Stomach (tissue), 9 donors: ENCODE data around the gene SULT2B1. TPM values are rescaled to one million over a fixed set of nuclear protein-coding genes. Genes with fewer than 3 reads are reported as not detected.

Experiments
- DNase-seq, 2 donors: peaks; one replicate each; pipeline versions ENCODE4 v3.0.0 to v3.0.0-alpha.2; 2013 to 2019
- H3K27ac ChIP-seq, 5 donors: fragments of 200-600 bp in 4 of 5; sonication (generic) in 4 of 5; one replicate each; pipeline ENCODE4 v1.5.1; 2013 to 2019; ENCODE audit warnings: mild to moderate bottlenecking in 1 of 5, moderate library complexity in 1 of 5
- H3K27me3 ChIP-seq, 3 donors: fragments of 200-600 bp; sonication (generic); one replicate each; pipeline ENCODE4 v1.5.1; 2017 to 2019; ENCODE audit warnings: mixed run types in 1 of 3
- H3K36me3 ChIP-seq, 4 donors: fragments of 200-600 bp; sonication (generic); 1 replicate in 3 of 4; 2 replicates in 1 of 4; pipeline ENCODE4 v1.5.1; 2016 to 2019
- H3K4me1 ChIP-seq, 4 donors: fragments of 200-600 bp; sonication (generic); one replicate each; pipeline ENCODE4 v1.5.1; 2016 to 2019
- H3K4me3 ChIP-seq, 4 donors: fragments of 200-600 bp; sonication (generic) in 3 of 4; one replicate each; pipeline ENCODE4 v1.5.1; 2016 to 2019; ENCODE audit warnings: mild to moderate bottlenecking in 1 of 4
- H3K9me3 ChIP-seq, 4 donors: fragments of 200-600 bp; sonication (generic); one replicate each; pipeline ENCODE4 v1.5.1; 2016 to 2019
- EP300 ChIP-seq: sonication (generic); formaldehyde crosslinking; IDR thresholded peaks from one replicate; pipeline ENCODE4 v1.6.1; 2017; ENCODE audit warnings: antibody characterized with exemption
- POLR2A ChIP-seq, 4 donors: fragments of 450-650 bp; IDR thresholded peaks; one replicate each; pipeline ENCODE4 v1.6.1; 2016; ENCODE audit warnings: antibody characterized with exemption in 4 of 4, control low read depth in 2 of 4, mild to moderate bottlenecking in 1 of 4, moderate library complexity in 1 of 4
- POLR2AphosphoS5 ChIP-seq, 3 donors: sonication (generic); formaldehyde crosslinking; IDR thresholded peaks; one replicate each; pipeline ENCODE4 v1.6.1; 2016; ENCODE audit warnings: antibody characterized with exemption in 3 of 3
- WGBS, 5 donors: extraction: QIAGEN DNeasy Blood & Tissue Kit in 3 of 5; methylation state at CpG; one replicate each; pipeline versions ENCODE4 v1.1.5 to v1.1.7; 2013 to 2018; 5-methylcytosine and 5-hydroxymethylcytosine counted together
- intact Hi-C: fragments of 100-400 bp; cut with DNase I; formaldehyde crosslinking; loops from one replicate; pipeline ENCODE4 v1.15.1; 2023; ENCODE audit warnings: low total_unique reads
- polyA plus RNA-seq, 3 donors: library from polyadenylated mRNA; stranded (reverse); fragments of 200-250 nt; gene quantifications; one replicate each; pipeline ENCODE4 v1.2.3, GENCODE V29; 2013
- total RNA-seq, 5 donors: library from RNA; depleted of rRNA; stranded (reverse); fragments of >200 nt; gene quantifications; one replicate each; pipeline versions ENCODE4 v1.1.0 to v1.2.3, GENCODE V29; 2014 to 2016
- TF ChIP-seq, protein P1 (sequence below), 7 experiments: fragments of 450-650 bp in 4 of 7; fragments of 200-600 bp in 3 of 7; sonication (generic) in 3 of 7; IDR thresholded peaks; one replicate each; pipeline ENCODE4 v1.5.1; 2016 to 2019; ENCODE audit warnings: antibody characterized with exemption in 7 of 7, control low read depth in 2 of 7, mild to moderate bottlenecking in 1 of 7
- donor health status: healthy with polysubstance abuse.
- donor health status: Bipolar disorder and iron deficiency.
- donor health status: healthy.

The SULT2B1 gene
- total and polyA plus RNA-seq, 8 donors, result 2.0 to 46.8 (median 3.1) TPM; not detected in 3

- H3K9me3 ChIP-seq, result no peaks in the 10 kb centered on the region
- no peak for DNase-seq
- peaks cover 36 to 84% (median 67%) of the 10 kb centered on the region in 4 donors for H3K4me1 ChIP-seq
- no peaks in the 10 kb centered on the region for H3K27me3 ChIP-seq
- H3K4me3 ChIP-seq, result peak overlapping the region in 1 of 4 donors; percentile 49
- peaks cover 0 to 32% (median 17%) of the 10 kb centered on the region in 4 donors for H3K36me3 ChIP-seq
- 74 to 81% (median 77%) methylated on average over 15 to 30 of the region's 30 CpGs for WGBS, 5 donors
- H3K27ac ChIP-seq, result peak overlapping the region; percentile 0 to 93 (median 87)
- intact Hi-C loops, result no loop called here
- no peak for TF ChIP-seq POLR2AphosphoS5 (IDR thresholded peaks at IDR 0.05)
- TF ChIP-seq EP300, result no peak
- no peak for TF ChIP-seq POLR2A (IDR thresholded peaks at IDR 0.05)
- TF ChIP-seq, protein P1, sequence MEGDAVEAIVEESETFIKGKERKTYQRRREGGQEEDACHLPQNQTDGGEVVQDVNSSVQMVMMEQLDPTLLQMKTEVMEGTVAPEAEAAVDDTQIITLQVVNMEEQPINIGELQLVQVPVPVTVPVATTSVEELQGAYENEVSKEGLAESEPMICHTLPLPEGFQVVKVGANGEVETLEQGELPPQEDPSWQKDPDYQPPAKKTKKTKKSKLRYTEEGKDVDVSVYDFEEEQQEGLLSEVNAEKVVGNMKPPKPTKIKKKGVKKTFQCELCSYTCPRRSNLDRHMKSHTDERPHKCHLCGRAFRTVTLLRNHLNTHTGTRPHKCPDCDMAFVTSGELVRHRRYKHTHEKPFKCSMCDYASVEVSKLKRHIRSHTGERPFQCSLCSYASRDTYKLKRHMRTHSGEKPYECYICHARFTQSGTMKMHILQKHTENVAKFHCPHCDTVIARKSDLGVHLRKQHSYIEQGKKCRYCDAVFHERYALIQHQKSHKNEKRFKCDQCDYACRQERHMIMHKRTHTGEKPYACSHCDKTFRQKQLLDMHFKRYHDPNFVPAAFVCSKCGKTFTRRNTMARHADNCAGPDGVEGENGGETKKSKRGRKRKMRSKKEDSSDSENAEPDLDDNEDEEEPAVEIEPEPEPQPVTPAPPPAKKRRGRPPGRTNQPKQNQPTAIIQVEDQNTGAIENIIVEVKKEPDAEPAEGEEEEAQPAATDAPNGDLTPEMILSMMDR (IDR thresholded peaks at IDR 0.05), result no peak
Measured at GRCh38 chr19:48625891-48626327, 73.9 kb downstream of the SULT2B1 start.

DNA sequence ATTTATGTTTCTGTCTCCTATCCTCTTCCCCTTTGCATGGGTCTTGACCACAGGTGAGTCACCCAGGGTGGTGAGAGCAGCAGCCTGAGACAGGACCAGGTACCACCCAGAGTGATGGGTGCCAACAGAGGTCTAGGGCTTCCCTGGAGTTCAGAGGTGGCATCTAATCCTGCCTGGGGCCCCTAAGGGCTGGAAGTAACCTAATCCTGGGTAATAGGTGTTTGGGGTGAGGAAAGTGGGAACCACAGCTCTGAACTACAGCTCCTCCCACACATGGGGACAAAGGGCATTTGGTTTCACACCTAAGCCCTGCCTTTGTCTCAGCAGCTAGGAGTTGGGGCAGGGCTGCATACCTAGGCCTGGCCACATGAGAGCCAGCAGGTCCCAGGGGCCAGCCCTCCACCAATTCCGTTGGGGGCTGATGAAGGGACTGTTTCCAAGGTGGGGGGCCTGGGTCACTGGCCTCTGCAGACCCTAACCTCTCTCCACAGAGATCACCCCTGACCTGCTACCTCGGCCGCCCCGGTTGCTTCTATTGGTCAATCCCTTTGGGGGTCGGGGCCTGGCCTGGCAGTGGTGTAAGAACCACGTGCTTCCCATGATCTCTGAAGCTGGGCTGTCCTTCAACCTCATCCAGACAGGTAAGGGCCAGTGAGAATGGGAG is 75.4 kb downstream of the SULT2B1 start:
- Histone ChIP-seq H3K27ac (peak overlapping the region; percentile 65 to 98 (median 80)), H3K4me3 (no peak overlapping the region), H3K27me3 (no peaks in the 10 kb centered on the region), H3K36me3 (peaks cover 0 to 40% (median 21%) of the 10 kb centered on the region in 4 donors), H3K4me1 (peaks cover 43 to 94% (median 79%) of the 10 kb centered on the region in 4 donors), H3K9me3 (no peaks in the 10 kb centered on the region)
- 58 to 75% (median 68%) methylated on average over 6 of the region's 6 CpGs for WGBS, 5 donors
- no peak for TF ChIP-seq EP300
- TF ChIP-seq POLR2AphosphoS5 (IDR thresholded peaks at IDR 0.05), result peak in 1 of 3 donors; percentile 14
- TF ChIP-seq, protein P1 (IDR thresholded peaks at IDR 0.05), result no peak
- DNase-seq, result peak in 1 of 2 donors; percentile 79
- intact Hi-C loops, result no loop called here

- no peak for DNase-seq
- Histone ChIP-seq H3K27me3 (no peaks in the 10 kb centered on the region), H3K4me3 (no peak overlapping the region), H3K27ac (peak overlapping the region; percentile 65 to 98 (median 80)), H3K36me3 (peaks cover 0 to 46% (median 26%) of the 10 kb centered on the region in 4 donors), H3K4me1 (peaks cover 47 to 95% (median 84%) of the 10 kb centered on the region in 4 donors), H3K9me3 (no peaks in the 10 kb centered on the region)
- 84 to 88% (median 86%) methylated on average over 2 to 17 of the region's 17 CpGs for WGBS, 5 donors
- intact Hi-C loops, result no loop called here
- TF ChIP-seq EP300 (no peak), POLR2AphosphoS5 (IDR thresholded peaks at IDR 0.05) (no peak), POLR2A (IDR thresholded peaks at IDR 0.05) (no peak)
- TF ChIP-seq, protein P1 (IDR thresholded peaks at IDR 0.05), result no peak
Measured at GRCh38 chr19:48627865-48628314, 75.9 kb downstream of the SULT2B1 start.

DNA sequence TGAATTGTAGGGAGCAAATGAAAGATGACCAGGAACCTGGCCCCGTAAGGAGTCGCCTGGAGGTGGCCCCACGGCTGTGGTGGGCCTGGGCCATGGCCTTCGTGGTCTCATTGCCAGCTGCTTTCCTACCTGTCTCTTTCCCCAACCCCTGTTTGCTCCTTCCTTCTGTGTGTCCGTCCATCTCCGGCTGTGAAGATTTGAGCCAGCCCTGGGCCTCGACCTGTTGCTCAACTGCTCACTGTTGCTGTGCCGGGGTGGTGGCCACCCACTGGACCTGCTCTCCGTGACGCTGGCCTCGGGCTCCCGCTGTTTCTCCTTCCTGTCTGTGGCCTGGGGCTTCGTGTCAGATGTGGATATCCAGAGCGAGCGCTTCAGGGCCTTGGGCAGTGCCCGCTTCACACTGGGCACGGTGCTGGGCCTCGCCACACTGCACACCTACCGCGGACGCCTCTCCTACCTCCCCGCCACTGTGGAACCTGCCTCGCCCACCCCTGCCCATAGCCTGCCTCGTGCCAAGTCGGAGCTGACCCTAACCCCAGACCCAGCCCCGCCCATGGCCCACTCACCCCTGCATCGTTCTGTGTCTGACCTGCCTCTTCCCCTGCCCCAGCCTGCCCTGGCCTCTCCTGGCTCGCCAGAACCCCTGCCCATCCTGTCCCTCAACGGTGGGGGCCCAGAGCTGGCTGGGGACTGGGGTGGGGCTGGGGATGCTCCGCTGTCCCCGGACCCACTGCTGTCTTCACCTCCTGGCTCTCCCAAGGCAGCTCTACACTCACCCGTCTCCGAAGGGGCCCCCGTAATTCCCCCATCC is 76.7 kb downstream of the SULT2B1 start:
- Histone ChIP-seq H3K27ac (peak overlapping the region; percentile 12 to 98 (median 93)), H3K4me3 (no peak overlapping the region)

More for the DNA sequence above, 76.7 kb downstream of the SULT2B1 start:
- no peak for TF ChIP-seq POLR2A (IDR thresholded peaks at IDR 0.05)
- no peak for TF ChIP-seq EP300
- TF ChIP-seq POLR2AphosphoS5 (IDR thresholded peaks at IDR 0.05), result no peak
- TF ChIP-seq, protein P1 (IDR thresholded peaks at IDR 0.05), result no peak
- 73 to 82% (median 78%) methylated on average over 34 of the region's 34 CpGs for whole genome bisulfite sequencing, 5 donors
- H3K36me3 ChIP-seq, result peaks cover 0 to 48% (median 27%) of the 10 kb centered on the region in 4 donors
- peaks cover 47 to 95% (median 84%) of the 10 kb centered on the region in 4 donors for H3K4me1 ChIP-seq
- no peaks in the 10 kb centered on the region for H3K9me3 ChIP-seq
- intact Hi-C loops, result no loop called here
- no peaks in the 10 kb centered on the region for H3K27me3 ChIP-seq
- DNase-seq, result no peak
